ENCODE measurements around the gene KIAA1755.

- TF ChIP-seq POLR2A (IDR thresholded peaks at IDR 0.05; ENCODE audit: extremely low read depth, insufficient read length) (no peak), CTCF (IDR thresholded peaks at IDR 0.05; ENCODE audit: low read depth, low read length) (no peak), MYC (IDR thresholded peaks at IDR 0.05; ENCODE audit: low read depth, low read length) (no peak)
Observed at GRCh38 chr20:38195521-38195920, 65.0 kb downstream of the KIAA1755 start.
